Measurements from ENCODE around the gene ARHGAP8.

Gene ARHGAP8

GRCh38 chr22:44718418-44718817 is 34.0 kb upstream of the ARHGAP8 start:
- H3K9me3 Mint-ChIP-seq (ENCODE audit: low read depth): no peaks in the 10 kb centered on the region
- H3K4me3 Mint-ChIP-seq: no peak overlapping the region
- H3K4me1 Mint-ChIP-seq (ENCODE audit: low read depth): peaks cover 4% of the 10 kb centered on the region
- no peak overlapping the region for H3K27ac Mint-ChIP-seq
- no peaks in the 10 kb centered on the region for H3K36me3 Mint-ChIP-seq
- no peaks in the 10 kb centered on the region for H3K27me3 Mint-ChIP-seq

GRCh38 chr22:44719586-44720368 is 32.6 kb upstream of the ARHGAP8 start:
- Mint-ChIP-seq H3K27ac (no peak overlapping the region), H3K27me3 (no peaks in the 10 kb centered on the region), H3K4me1 (ENCODE audit: low read depth) (peaks cover 4% of the 10 kb centered on the region), H3K36me3 (no peaks in the 10 kb centered on the region), H3K9me3 (ENCODE audit: low read depth) (no peaks in the 10 kb centered on the region), H3K4me3 (no peak overlapping the region)

DNA sequence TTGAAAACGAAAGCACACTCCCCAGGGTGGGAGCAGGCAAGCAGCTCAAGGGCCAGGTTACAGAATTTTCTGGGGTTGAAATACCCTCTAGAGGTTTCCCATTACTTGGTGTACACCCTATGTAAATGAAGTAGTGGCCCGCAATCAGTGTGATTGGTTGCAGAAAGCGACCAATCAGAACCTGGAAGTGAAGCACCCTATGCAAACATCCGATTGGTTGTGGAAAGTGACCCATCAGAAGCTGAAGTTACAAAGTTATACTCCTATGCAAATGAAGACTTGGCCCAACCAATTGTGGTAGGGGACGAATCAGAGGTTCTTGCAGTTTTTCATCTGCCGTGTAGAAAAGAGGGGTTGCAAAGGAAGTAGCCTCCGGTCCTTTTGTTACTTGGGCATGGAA is 31.2 kb upstream of the ARHGAP8 start:
- H3K27ac Mint-ChIP-seq: no peak overlapping the region
- H3K4me3 Mint-ChIP-seq: no peak overlapping the region
- H3K9me3 Mint-ChIP-seq (ENCODE audit: low read depth): no peaks in the 10 kb centered on the region
- H3K36me3 Mint-ChIP-seq: no peaks in the 10 kb centered on the region
- H3K27me3 Mint-ChIP-seq: no peaks in the 10 kb centered on the region
- peaks cover 4% of the 10 kb centered on the region for H3K4me1 Mint-ChIP-seq (ENCODE audit: low read depth)

DNA sequence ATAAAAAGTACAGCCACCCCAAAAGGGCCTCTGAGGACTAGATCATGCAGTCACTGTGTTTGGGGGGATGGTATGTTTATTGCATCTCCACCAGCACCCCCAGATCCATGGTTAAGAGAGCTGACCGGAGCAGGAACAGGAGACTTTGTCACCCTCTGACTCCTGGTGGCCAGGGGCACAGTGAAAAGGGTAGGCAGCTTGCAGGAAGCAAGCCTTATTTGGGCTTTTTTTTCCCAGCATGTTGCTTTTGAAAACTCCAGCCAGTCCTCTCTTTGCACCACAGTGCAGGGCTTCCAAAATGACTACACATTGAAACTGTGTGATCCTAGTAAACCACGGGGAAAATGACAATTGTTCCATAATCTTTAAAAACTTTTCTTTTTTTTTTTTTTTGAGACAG is 29.8 kb upstream of the ARHGAP8 start:
- Mint-ChIP-seq H3K9me3 (ENCODE audit: low read depth) (no peaks in the 10 kb centered on the region), H3K27me3 (no peaks in the 10 kb centered on the region), H3K27ac (no peak overlapping the region), H3K4me3 (no peak overlapping the region), H3K4me1 (ENCODE audit: low read depth) (peaks cover 4% of the 10 kb centered on the region), H3K36me3 (no peaks in the 10 kb centered on the region)

GRCh38 chr22:44723801-44724200 is 28.6 kb upstream of the ARHGAP8 start:
- Mint-ChIP-seq H3K4me1 (ENCODE audit: low read depth) (no peaks in the 10 kb centered on the region), H3K27ac (peak overlapping the region; percentile 22), H3K4me3 (no peak overlapping the region), H3K27me3 (no peaks in the 10 kb centered on the region), H3K9me3 (ENCODE audit: low read depth) (no peaks in the 10 kb centered on the region), H3K36me3 (no peaks in the 10 kb centered on the region)

- Mint-ChIP-seq H3K9me3 (ENCODE audit: low read depth) (no peaks in the 10 kb centered on the region), H3K4me3 (no peak overlapping the region), H3K27ac (no peak overlapping the region), H3K27me3 (no peaks in the 10 kb centered on the region), H3K4me1 (ENCODE audit: low read depth) (peaks cover 6% of the 10 kb centered on the region), H3K36me3 (no peaks in the 10 kb centered on the region)
Measured at GRCh38 chr22:44724416-44724815, 28.0 kb upstream of the ARHGAP8 start.

GRCh38 chr22:44724859-44725258 is 27.5 kb upstream of the ARHGAP8 start:
- no peaks in the 10 kb centered on the region for H3K9me3 Mint-ChIP-seq (ENCODE audit: low read depth)
- no peak overlapping the region for H3K27ac Mint-ChIP-seq
- no peaks in the 10 kb centered on the region for H3K36me3 Mint-ChIP-seq
- H3K27me3 Mint-ChIP-seq: no peaks in the 10 kb centered on the region
- H3K4me1 Mint-ChIP-seq (ENCODE audit: low read depth): peaks cover 7% of the 10 kb centered on the region
- H3K4me3 Mint-ChIP-seq: no peak overlapping the region

- H3K4me3 Mint-ChIP-seq: no peak overlapping the region
- no peaks in the 10 kb centered on the region for H3K36me3 Mint-ChIP-seq
- H3K27me3 Mint-ChIP-seq: no peaks in the 10 kb centered on the region
- no peaks in the 10 kb centered on the region for H3K9me3 Mint-ChIP-seq (ENCODE audit: low read depth)
- H3K27ac Mint-ChIP-seq: no peak overlapping the region
- peaks cover 7% of the 10 kb centered on the region for H3K4me1 Mint-ChIP-seq (ENCODE audit: low read depth)
Measured at GRCh38 chr22:44726439-44726838, 25.9 kb upstream of the ARHGAP8 start.

- Mint-ChIP-seq H3K27ac (no peak overlapping the region), H3K4me1 (ENCODE audit: low read depth) (peaks cover 7% of the 10 kb centered on the region), H3K4me3 (no peak overlapping the region), H3K27me3 (no peaks in the 10 kb centered on the region), H3K36me3 (no peaks in the 10 kb centered on the region), H3K9me3 (ENCODE audit: low read depth) (no peaks in the 10 kb centered on the region)
Measured at GRCh38 chr22:44727148-44727547, 25.2 kb upstream of the ARHGAP8 start.

GRCh38 chr22:44727709-44728108 is 24.7 kb upstream of the ARHGAP8 start:
- Mint-ChIP-seq H3K27ac (no peak overlapping the region), H3K4me1 (ENCODE audit: low read depth) (peaks cover 7% of the 10 kb centered on the region), H3K36me3 (no peaks in the 10 kb centered on the region), H3K4me3 (no peak overlapping the region), H3K27me3 (no peaks in the 10 kb centered on the region), H3K9me3 (ENCODE audit: low read depth) (no peaks in the 10 kb centered on the region)

DNA sequence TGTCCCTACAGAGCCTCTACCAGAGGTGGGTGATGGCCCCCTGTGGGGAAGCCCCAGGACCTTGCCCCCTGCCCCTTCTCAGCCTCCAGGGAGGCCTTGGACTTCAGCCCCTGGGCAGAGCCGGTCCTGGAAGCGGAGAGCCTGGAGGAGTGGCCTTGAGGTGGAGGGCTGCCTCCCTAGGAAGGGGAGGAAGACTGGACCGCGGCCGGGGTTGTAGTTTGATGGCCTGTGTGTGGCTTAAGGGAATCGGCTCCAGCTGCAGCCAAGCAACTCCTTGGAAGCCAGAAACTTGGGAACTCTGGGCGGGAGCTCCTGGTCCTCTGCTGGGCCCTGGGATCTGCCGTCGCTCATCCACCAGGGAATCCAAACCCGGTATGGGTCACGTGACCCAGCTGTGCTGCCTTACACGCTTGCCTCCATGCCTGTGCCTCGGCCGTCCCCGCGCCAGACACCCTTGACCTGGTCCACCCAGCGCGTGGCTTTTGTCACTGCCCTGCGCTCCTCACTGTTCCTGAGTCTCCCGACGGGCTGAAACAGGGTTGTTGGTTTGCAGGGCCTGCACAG is 23.5 kb upstream of the ARHGAP8 start:
- Mint-ChIP-seq H3K4me1 (ENCODE audit: low read depth) (peaks cover 7% of the 10 kb centered on the region), H3K27me3 (no peaks in the 10 kb centered on the region), H3K36me3 (no peaks in the 10 kb centered on the region), H3K4me3 (peak overlapping the region; percentile 10), H3K9me3 (ENCODE audit: low read depth) (no peaks in the 10 kb centered on the region), H3K27ac (peak overlapping the region; percentile 41)

GRCh38 chr22:44729391-44730021 is 22.9 kb upstream of the ARHGAP8 start:
- Mint-ChIP-seq H3K36me3 (no peaks in the 10 kb centered on the region), H3K27ac (peak overlapping the region; percentile 41), H3K9me3 (ENCODE audit: low read depth) (no peaks in the 10 kb centered on the region), H3K4me3 (no peak overlapping the region), H3K27me3 (no peaks in the 10 kb centered on the region), H3K4me1 (ENCODE audit: low read depth) (peaks cover 7% of the 10 kb centered on the region)

- Mint-ChIP-seq H3K27ac (no peak overlapping the region), H3K27me3 (no peaks in the 10 kb centered on the region), H3K36me3 (no peaks in the 10 kb centered on the region), H3K9me3 (ENCODE audit: low read depth) (no peaks in the 10 kb centered on the region), H3K4me1 (ENCODE audit: low read depth) (peaks cover 7% of the 10 kb centered on the region), H3K4me3 (no peak overlapping the region)
Measured at GRCh38 chr22:44730022-44730393, 22.4 kb upstream of the ARHGAP8 start.

DNA sequence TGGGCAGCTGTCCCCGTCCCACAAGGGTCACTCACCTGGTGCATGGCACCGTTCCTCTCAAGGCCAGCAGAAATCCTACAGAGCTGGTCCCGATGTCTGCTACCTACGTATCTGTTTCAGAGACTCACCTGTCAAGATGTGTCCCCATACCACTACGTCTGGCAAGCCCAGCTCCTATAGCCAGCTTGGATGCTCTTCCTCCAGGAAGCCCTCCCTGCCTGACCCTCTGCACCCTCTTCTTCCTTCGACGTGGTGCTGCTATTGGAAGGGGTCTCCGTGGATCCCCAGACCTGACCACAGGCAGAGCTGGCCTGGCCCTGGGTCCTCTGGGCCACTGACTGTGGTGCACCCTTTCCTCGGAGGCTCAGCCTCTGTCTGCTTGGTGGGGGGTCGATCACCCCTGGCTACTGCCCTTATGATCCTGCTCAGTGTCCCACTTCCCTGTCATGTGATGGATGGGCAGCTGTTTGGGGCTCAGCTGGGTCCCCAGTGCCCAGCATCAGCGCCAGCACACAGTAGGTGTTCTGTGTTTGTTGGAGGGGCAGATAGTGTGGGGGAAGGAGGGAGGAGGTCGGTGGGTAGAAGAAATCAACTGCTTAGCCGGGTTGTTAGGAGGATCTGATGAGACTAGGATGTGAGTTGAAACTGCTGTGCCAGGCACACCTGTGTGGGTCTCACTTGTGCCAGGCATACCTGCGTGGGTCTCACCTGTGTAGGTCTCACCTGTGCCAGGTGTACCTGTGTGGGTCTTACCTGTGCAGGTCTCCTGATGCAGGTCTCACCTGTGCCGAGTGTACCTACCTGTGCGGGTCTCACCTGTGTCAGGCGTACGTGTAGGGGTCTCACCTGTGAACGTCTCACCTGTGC is 21.7 kb upstream of the ARHGAP8 start:
- Mint-ChIP-seq H3K27ac (no peak overlapping the region), H3K4me1 (ENCODE audit: low read depth) (peaks cover 7% of the 10 kb centered on the region), H3K9me3 (ENCODE audit: low read depth) (no peaks in the 10 kb centered on the region), H3K4me3 (no peak overlapping the region), H3K27me3 (no peaks in the 10 kb centered on the region), H3K36me3 (no peaks in the 10 kb centered on the region)

Measured in activated naive CD8-positive, alpha-beta T cell (primary cell).